Liver (tissue), 3 donors: ENCODE data around the gene TCF21.
"Not testable (repeated sequence)": the region's sequence is repeated elsewhere in the genome, so short reads cannot be mapped to it uniquely, and the experiment has no call there.

Source experiments
- FOXA1 ChIP-seq: IDR thresholded peaks from 2 replicates; pipeline ENCODE4 v1.6.1; 2016; ENCODE audit warnings: antibody characterized with exemption
- FOXA2 ChIP-seq: IDR thresholded peaks from 2 replicates; pipeline ENCODE4 v1.6.1; 2016; ENCODE audit warnings: antibody characterized with exemption
- GABPA ChIP-seq, 2 donors: IDR thresholded peaks in 1 of 2; conservative IDR thresholded peaks in 1 of 2; 2 replicates each; pipeline ENCODE4 v1.6.1; 2016; ENCODE audit warnings: antibody characterized with exemption in 2 of 2, mild to moderate bottlenecking in 1 of 2, moderate library complexity in 1 of 2
- HNF4G ChIP-seq: IDR thresholded peaks from 2 replicates; pipeline ENCODE4 v1.6.1; 2016; ENCODE audit warnings: antibody characterized with exemption
- NR2F2 ChIP-seq: IDR thresholded peaks from 2 replicates; pipeline ENCODE4 v1.6.1; 2016; ENCODE audit warnings: antibody characterized with exemption
- RAD21 ChIP-seq, 2 donors: IDR thresholded peaks; 2 replicates each; pipeline ENCODE4 v1.6.1; 2016; ENCODE audit warnings: antibody characterized with exemption in 2 of 2, mild to moderate bottlenecking in 2 of 2
- SP1 ChIP-seq: IDR thresholded peaks from 2 replicates; pipeline ENCODE4 v1.6.1; 2018; ENCODE audit warnings: antibody characterized with exemption, mild to moderate bottlenecking
- TAF1 ChIP-seq: conservative IDR thresholded peaks from 2 replicates; pipeline ENCODE4 v1.6.1; 2016; ENCODE audit warnings: antibody characterized with exemption, mild to moderate bottlenecking
- YY1 ChIP-seq: IDR thresholded peaks from 2 replicates; pipeline ENCODE4 v1.6.1; 2016; ENCODE audit warnings: antibody characterized with exemption, mild to moderate bottlenecking
- TF ChIP-seq, protein P1 (sequence below): fragments of 150-350 bp; IDR thresholded peaks from 2 replicates; pipeline ENCODE4 v1.5.1; 2017; ENCODE audit warnings: improper control_type of control experiment, low read depth, low read length; ENCODE audit not compliant: missing input control
- TF ChIP-seq, protein P2 (sequence below): IDR thresholded peaks from 2 replicates; pipeline ENCODE4 v1.6.1; 2016; ENCODE audit warnings: antibody characterized with exemption
- TF ChIP-seq, protein P3 (sequence below): IDR thresholded peaks from 2 replicates; pipeline ENCODE4 v1.6.1; 2016; ENCODE audit warnings: antibody characterized with exemption, mild to moderate bottlenecking
- TF ChIP-seq, protein P4 (sequence below): IDR thresholded peaks from 2 replicates; pipeline ENCODE4 v1.6.1; 2016; ENCODE audit warnings: antibody characterized with exemption
- donor health status: healthy.
- donor health status: healthy.

DNA sequence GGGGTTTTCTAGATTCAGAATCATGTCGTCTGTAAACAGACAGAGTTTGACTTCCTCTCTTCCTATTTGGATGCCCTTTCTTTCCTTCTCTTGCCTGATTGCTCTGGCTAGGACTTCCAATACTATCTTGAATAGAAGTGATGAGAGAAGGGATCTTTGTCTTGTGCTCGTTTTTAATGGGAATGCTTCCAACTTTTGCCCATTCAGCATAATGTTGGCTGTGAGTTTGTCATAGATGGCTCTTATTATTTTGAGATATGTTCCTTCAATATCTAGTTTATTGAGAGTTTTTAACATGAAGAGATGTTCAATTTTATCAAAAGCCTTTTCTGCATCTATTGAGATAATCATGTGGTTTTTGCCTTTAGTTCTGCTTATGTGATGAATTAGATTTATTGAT, 27.6 kb upstream of the TCF21 start:
- TF ChIP-seq, protein P1, sequence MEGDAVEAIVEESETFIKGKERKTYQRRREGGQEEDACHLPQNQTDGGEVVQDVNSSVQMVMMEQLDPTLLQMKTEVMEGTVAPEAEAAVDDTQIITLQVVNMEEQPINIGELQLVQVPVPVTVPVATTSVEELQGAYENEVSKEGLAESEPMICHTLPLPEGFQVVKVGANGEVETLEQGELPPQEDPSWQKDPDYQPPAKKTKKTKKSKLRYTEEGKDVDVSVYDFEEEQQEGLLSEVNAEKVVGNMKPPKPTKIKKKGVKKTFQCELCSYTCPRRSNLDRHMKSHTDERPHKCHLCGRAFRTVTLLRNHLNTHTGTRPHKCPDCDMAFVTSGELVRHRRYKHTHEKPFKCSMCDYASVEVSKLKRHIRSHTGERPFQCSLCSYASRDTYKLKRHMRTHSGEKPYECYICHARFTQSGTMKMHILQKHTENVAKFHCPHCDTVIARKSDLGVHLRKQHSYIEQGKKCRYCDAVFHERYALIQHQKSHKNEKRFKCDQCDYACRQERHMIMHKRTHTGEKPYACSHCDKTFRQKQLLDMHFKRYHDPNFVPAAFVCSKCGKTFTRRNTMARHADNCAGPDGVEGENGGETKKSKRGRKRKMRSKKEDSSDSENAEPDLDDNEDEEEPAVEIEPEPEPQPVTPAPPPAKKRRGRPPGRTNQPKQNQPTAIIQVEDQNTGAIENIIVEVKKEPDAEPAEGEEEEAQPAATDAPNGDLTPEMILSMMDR, result not testable (repeated sequence)
- TF ChIP-seq FOXA1; RAD21 (IDR thresholded peaks at IDR 0.05); FOXA2; SP1; GABPA (IDR thresholded peaks at IDR 0.05 in 1 of 2, conservative IDR thresholded peaks at IDR 0.05 in 1 of 2); TAF1; NR2F2; YY1; HNF4G: not testable (repeated sequence)
- TF ChIP-seq, protein P2, sequence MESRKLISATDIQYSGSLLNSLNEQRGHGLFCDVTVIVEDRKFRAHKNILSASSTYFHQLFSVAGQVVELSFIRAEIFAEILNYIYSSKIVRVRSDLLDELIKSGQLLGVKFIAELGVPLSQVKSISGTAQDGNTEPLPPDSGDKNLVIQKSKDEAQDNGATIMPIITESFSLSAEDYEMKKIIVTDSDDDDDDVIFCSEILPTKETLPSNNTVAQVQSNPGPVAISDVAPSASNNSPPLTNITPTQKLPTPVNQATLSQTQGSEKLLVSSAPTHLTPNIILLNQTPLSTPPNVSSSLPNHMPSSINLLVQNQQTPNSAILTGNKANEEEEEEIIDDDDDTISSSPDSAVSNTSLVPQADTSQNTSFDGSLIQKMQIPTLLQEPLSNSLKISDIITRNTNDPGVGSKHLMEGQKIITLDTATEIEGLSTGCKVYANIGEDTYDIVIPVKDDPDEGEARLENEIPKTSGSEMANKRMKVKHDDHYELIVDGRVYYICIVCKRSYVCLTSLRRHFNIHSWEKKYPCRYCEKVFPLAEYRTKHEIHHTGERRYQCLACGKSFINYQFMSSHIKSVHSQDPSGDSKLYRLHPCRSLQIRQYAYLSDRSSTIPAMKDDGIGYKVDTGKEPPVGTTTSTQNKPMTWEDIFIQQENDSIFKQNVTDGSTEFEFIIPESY, result not testable (repeated sequence)
- TF ChIP-seq, protein P3, sequence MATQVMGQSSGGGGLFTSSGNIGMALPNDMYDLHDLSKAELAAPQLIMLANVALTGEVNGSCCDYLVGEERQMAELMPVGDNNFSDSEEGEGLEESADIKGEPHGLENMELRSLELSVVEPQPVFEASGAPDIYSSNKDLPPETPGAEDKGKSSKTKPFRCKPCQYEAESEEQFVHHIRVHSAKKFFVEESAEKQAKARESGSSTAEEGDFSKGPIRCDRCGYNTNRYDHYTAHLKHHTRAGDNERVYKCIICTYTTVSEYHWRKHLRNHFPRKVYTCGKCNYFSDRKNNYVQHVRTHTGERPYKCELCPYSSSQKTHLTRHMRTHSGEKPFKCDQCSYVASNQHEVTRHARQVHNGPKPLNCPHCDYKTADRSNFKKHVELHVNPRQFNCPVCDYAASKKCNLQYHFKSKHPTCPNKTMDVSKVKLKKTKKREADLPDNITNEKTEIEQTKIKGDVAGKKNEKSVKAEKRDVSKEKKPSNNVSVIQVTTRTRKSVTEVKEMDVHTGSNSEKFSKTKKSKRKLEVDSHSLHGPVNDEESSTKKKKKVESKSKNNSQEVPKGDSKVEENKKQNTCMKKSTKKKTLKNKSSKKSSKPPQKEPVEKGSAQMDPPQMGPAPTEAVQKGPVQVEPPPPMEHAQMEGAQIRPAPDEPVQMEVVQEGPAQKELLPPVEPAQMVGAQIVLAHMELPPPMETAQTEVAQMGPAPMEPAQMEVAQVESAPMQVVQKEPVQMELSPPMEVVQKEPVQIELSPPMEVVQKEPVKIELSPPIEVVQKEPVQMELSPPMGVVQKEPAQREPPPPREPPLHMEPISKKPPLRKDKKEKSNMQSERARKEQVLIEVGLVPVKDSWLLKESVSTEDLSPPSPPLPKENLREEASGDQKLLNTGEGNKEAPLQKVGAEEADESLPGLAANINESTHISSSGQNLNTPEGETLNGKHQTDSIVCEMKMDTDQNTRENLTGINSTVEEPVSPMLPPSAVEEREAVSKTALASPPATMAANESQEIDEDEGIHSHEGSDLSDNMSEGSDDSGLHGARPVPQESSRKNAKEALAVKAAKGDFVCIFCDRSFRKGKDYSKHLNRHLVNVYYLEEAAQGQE, result not testable (repeated sequence)
- TF ChIP-seq, protein P4, sequence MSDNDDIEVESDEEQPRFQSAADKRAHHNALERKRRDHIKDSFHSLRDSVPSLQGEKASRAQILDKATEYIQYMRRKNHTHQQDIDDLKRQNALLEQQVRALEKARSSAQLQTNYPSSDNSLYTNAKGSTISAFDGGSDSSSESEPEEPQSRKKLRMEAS, result not testable (repeated sequence)
